ENCODE results near the gene DSCAML1.

DNA sequence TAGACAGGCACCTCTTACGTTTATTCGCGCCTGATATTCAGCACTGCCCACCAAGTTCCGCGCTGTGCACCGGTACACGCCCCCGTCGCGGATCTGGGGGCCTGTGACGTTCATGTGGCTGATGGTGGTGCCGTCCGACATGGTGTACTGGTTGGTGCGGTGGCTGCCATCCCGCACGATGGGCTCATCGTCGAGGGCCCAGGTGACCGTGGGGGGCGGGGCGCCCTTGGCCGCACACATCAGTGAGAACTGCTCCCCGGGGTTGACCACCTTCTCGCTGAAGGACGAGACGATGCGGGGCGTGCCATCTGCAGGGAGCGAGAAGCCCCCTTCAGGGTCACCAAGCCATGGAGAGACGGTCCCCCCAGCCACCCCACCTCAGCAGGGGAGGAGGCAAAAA lies 278.6 kb downstream of the DSCAML1 start:
- no peak for TF ChIP-seq CREB1 (IDR thresholded peaks at IDR 0.05; ENCODE audit: low read depth)
- TF ChIP-seq JUND (IDR thresholded peaks at IDR 0.05; ENCODE audit: low read depth, low read length) = no peak
- no peak for TF ChIP-seq HDGF (IDR thresholded peaks at IDR 0.05)
- TF ChIP-seq, protein P1, sequence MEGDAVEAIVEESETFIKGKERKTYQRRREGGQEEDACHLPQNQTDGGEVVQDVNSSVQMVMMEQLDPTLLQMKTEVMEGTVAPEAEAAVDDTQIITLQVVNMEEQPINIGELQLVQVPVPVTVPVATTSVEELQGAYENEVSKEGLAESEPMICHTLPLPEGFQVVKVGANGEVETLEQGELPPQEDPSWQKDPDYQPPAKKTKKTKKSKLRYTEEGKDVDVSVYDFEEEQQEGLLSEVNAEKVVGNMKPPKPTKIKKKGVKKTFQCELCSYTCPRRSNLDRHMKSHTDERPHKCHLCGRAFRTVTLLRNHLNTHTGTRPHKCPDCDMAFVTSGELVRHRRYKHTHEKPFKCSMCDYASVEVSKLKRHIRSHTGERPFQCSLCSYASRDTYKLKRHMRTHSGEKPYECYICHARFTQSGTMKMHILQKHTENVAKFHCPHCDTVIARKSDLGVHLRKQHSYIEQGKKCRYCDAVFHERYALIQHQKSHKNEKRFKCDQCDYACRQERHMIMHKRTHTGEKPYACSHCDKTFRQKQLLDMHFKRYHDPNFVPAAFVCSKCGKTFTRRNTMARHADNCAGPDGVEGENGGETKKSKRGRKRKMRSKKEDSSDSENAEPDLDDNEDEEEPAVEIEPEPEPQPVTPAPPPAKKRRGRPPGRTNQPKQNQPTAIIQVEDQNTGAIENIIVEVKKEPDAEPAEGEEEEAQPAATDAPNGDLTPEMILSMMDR (IDR thresholded peaks at IDR 0.05 in 2 of 3, conservative IDR thresholded peaks at IDR 0.05 in 1 of 3; ENCODE audit: control insufficient read depth in 2 of 3, extremely low read depth in 1 of 3, insufficient read depth in 1 of 3, low read depth in 3 of 3, low read length in 3 of 3) = no peak
- TF ChIP-seq POLR2A (IDR thresholded peaks at IDR 0.05; ENCODE audit: low read depth, low read length) = no peak
- no peak for TF ChIP-seq SPI1 (IDR thresholded peaks at IDR 0.05; ENCODE audit: borderline replicate concordance, insufficient read depth, low read depth, low read length)
- TF ChIP-seq RAD21 (IDR thresholded peaks at IDR 0.05; ENCODE audit: insufficient read depth, low read depth, low read length) = no peak

Measured in GM12878 (cell line).